Stimulated activated naive CD8-positive, alpha-beta T cell treated with anti-CD3 and anti-CD28 coated beads, Interleukin-15, amount 100 ng/mL, for 72 hours (primary cell): ENCODE data around the gene HSPB2.
"Not testable (repeated sequence)": the region's sequence is repeated elsewhere in the genome, so short reads cannot be mapped to it uniquely, and the experiment has no call there.

ENCODE experiments used
- ATAC-seq: fragments of 150-1000 bp; cut with Tn5 transposase; 2 replicates; pipeline ENCODE4 v1.10.0; 2021; ENCODE audit warnings: mild to moderate bottlenecking, moderate library complexity
- DNase-seq, 2 donors: peaks; one replicate each; pipeline ENCODE4 v3.0.0; 2021 to 2022
- H3K27ac Mint-ChIP-seq, 2 donors: one replicate each; pipeline ENCODE4 v1.8.0; 2022; ENCODE audit warnings: mild to moderate bottlenecking in 2 of 2, mixed read lengths in 2 of 2, moderate library complexity in 2 of 2
- H3K27me3 Mint-ChIP-seq: one replicate; pipeline ENCODE4 v1.8.0; 2022; ENCODE audit warnings: mixed read lengths
- H3K4me1 Mint-ChIP-seq: one replicate; pipeline ENCODE4 v1.8.0; 2022; ENCODE audit warnings: mild to moderate bottlenecking, mixed read lengths
- H3K4me3 Mint-ChIP-seq, 2 donors: one replicate each; pipeline ENCODE4 v1.8.0; 2022; ENCODE audit warnings: mild to moderate bottlenecking in 2 of 2, mixed read lengths in 2 of 2, moderate library complexity in 1 of 2
- H3K9me3 Mint-ChIP-seq, 2 donors: one replicate each; pipeline ENCODE4 v1.8.0; 2022; ENCODE audit warnings: mixed read lengths in 2 of 2

HSPB2 gene, protein sequence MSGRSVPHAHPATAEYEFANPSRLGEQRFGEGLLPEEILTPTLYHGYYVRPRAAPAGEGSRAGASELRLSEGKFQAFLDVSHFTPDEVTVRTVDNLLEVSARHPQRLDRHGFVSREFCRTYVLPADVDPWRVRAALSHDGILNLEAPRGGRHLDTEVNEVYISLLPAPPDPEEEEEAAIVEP

DNA sequence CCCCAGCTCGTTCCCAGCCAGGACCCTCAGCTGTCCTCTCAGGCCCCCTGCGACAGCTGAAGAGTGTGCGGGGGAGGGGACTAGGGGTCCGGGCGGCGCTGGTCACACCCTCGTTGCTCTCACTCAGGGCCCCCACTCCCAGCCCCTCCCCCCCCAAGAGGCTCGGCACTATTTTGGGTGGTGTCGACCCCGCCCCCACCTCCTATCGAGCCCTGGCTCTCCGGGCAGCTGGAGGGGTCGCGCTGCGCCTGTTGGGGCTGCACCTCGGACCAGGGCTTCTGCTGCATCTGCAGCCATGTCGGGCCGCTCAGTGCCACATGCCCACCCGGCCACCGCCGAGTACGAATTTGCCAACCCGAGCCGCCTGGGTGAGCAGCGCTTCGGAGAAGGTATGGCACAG is at the start of gene HSPB2:
TSS of gene HSPB2 (plus strand) at position 200 of the 400 bp plus-strand sequence. CDS start at position 296, 96 bp downstream.
- ATAC-seq (peak; percentile 46), DNase-seq (no peak)
- H3K27ac Mint-ChIP-seq, result no peak within 1 kb of the TSS
- no peak within 1 kb of the TSS for H3K4me3 Mint-ChIP-seq
- no peaks in the 10 kb centered on the region for H3K4me1 Mint-ChIP-seq
- H3K9me3 Mint-ChIP-seq, result no peaks in the 10 kb centered on the region
- H3K27me3 Mint-ChIP-seq, result peaks cover 72% of the 10 kb centered on the region

DNA sequence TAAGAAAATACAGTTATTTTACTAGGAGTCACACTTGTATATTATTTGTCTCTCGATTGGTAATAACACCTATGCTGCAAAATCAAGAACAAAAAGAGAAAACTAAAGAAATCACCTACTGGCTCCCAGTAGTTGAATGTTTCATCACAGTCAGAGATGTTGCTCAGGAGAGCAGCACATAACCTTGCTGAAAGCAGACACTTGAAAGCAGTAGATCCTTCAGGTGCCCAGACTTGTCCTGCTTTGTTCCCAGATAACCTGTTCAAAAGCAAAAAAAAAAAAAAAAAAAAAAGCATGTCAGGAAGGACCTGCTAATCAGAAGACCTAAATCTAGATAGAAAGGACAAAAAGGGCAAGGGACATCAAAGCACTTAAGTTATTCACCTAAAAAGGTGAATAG is 42.4 kb upstream of the HSPB2 start:
- Mint-ChIP-seq H3K4me1 (peaks cover 10% of the 10 kb centered on the region), H3K4me3 (peak overlapping the region; percentile 34 to 40), H3K27ac (no peak overlapping the region), H3K27me3 (no peaks in the 10 kb centered on the region), H3K9me3 (no peaks in the 10 kb centered on the region)
- DNase-seq, result no peak
- no peak for ATAC-seq

DNA sequence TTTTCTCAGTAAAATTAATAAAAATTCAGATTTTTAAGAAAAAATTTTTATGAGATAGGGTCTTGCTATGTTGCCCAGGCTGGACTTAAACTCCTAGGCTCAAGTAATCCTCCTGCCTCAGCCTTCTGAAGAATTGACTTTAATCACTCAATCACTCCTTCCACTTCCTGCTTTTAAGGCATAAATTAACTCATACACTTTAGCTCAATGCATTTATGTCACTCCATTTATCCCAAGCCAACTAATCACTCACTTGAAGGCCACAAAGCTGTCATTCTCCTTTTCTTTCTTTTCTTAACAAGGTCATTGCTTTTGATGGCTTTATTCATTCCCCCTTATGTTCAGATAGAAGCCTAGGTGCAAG is 42.0 kb upstream of the HSPB2 start:
- Mint-ChIP-seq H3K27me3 (no peaks in the 10 kb centered on the region), H3K9me3 (no peaks in the 10 kb centered on the region), H3K4me1 (peaks cover 10% of the 10 kb centered on the region), H3K4me3 (peak overlapping the region; percentile 93 to 95), H3K27ac (peak overlapping the region; percentile 89 to 95)
- ATAC-seq, result peak; percentile 13
- no peak for DNase-seq

GRCh38 chr11:111870886-111871692 is 41.4 kb upstream of the HSPB2 start, which contains the start of gene ALG9:
Gene ALG9 (minus strand): TSS chr11:111871581. CDS start chr11:111871482, 99 bp downstream.
- H3K9me3 Mint-ChIP-seq, result no peaks in the 10 kb centered on the region
- H3K27me3 Mint-ChIP-seq, result no peaks in the 10 kb centered on the region
- H3K27ac Mint-ChIP-seq, result peak within 1 kb of the TSS; percentile 89 to 95
- peaks cover 10% of the 10 kb centered on the region for H3K4me1 Mint-ChIP-seq
- peak; percentile 86 to 89 for DNase-seq
- peak within 1 kb of the TSS; percentile 93 to 95 for H3K4me3 Mint-ChIP-seq
- peak; percentile 91 for ATAC-seq

DNA sequence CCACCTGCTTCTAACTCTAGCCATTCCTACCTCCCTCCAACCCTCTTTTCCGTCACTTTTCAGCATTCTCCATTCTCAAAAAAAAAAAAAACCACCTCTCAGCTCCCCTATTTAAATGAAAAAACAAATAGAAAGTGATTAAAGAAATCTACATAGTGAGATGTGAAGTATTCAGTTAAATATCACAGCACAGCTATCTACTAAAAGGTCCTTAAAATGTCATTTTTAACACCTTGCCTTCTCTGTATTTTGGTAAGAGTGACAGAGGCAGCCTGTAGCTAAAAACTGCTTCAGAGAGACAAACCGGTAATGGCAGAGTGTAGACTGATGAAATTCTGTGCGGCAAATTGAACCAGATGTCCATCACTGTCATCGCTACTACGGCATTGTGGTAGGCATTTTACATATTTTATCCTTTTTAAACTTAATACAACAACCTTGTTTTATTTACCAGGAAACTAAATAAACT is 40.8 kb upstream of the HSPB2 start:
- Mint-ChIP-seq H3K4me1 (peaks cover 10% of the 10 kb centered on the region), H3K27ac (peak overlapping the region; percentile 89 to 95), H3K27me3 (no peaks in the 10 kb centered on the region), H3K9me3 (no peaks in the 10 kb centered on the region), H3K4me3 (peak overlapping the region; percentile 93 to 95)
- DNase-seq (no peak), ATAC-seq (no peak)

- H3K27me3 Mint-ChIP-seq, result no peaks in the 10 kb centered on the region
- peaks cover 18% of the 10 kb centered on the region for H3K4me1 Mint-ChIP-seq
- peak overlapping the region; percentile 99 to 100 for H3K27ac Mint-ChIP-seq
- no peaks in the 10 kb centered on the region for H3K9me3 Mint-ChIP-seq
- DNase-seq (no peak), ATAC-seq (peak; percentile 8)
- peak overlapping the region; percentile 93 to 94 for H3K4me3 Mint-ChIP-seq
Observed at GRCh38 chr11:111878385-111878848, 34.1 kb upstream of the HSPB2 start.

DNA sequence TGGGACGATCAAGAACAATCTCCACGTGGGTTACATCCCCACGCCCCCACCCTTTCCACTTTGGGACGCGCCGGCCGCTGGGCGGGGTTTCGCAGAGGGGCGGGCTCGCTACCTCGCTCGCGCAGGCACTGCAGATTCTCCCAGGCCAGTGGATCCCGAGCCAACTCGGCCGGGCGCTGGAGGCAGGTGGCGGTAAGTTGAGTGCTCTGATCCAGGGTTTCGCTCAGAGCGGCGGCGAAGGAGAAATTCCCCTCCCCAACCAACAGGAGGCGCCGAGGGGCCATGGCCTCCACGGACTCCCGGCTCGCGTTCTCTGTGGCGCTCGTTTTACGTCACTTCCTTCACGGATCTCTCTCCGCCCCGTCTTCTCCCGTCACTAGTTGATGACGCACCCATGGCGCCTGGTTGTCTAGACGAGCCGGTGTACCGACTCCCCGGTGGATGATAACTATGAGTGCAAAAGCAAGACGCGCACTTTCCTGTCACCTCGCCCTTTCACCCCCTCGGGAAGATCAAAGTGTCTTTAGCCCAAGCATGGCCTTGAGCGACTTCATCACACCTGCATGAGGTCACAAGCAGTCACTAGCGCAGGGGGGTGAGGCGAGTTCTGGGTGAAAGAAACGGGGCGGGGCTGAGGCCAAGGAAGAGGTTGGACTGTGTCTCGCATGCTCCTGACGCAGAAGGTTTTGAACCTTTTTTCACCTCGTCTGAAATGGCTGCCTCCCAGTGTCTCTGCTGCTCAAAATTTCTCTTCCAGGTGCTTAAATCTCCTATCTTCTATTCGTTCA is 33.5 kb upstream of the HSPB2 start, which contains the start of the genes CFAP68 and FDXACB1:
TSS of gene CFAP68 (plus strand) at position 693 of the 788 bp plus-strand sequence. CDS start at position 713, 20 bp downstream.
TSS of gene FDXACB1 (minus strand) at position 317 of the 788 bp plus-strand sequence. CDS start at position 284, 33 bp downstream.
- Mint-ChIP-seq H3K4me1 (peaks cover 18% of the 10 kb centered on the region), H3K27me3 (no peaks in the 10 kb centered on the region), H3K4me3 (peak within 1 kb of the TSS; percentile 93 to 94), H3K9me3 (no peaks in the 10 kb centered on the region), H3K27ac (peak within 1 kb of the TSS; percentile 99 to 100)
- ATAC-seq (peak; percentile 97), DNase-seq (peak; percentile 95)

- DNase-seq, result no peak
- Mint-ChIP-seq H3K4me3 (peak overlapping the region; percentile 93 to 94), H3K27ac (peak overlapping the region; percentile 99 to 100), H3K27me3 (no peaks in the 10 kb centered on the region), H3K4me1 (peaks cover 18% of the 10 kb centered on the region), H3K9me3 (no peaks in the 10 kb centered on the region)
- peak; percentile 4 for ATAC-seq
Observed at GRCh38 chr11:111879637-111879960, 32.9 kb upstream of the HSPB2 start.

- Mint-ChIP-seq H3K4me3 (no peak overlapping the region), H3K4me1 (peaks cover 18% of the 10 kb centered on the region), H3K9me3 (no peaks in the 10 kb centered on the region), H3K27ac (no peak overlapping the region), H3K27me3 (no peaks in the 10 kb centered on the region)
- ATAC-seq (no peak), DNase-seq (no peak)
Observed at GRCh38 chr11:111882202-111882601, 30.3 kb upstream of the HSPB2 start.

- not testable (repeated sequence) for ATAC-seq, H3K27me3 Mint-ChIP-seq, H3K9me3 Mint-ChIP-seq, H3K4me3 Mint-ChIP-seq, DNase-seq, H3K27ac Mint-ChIP-seq
- peaks cover 11% of the 10 kb centered on the region for H3K4me1 Mint-ChIP-seq
Observed at GRCh38 chr11:111885053-111885452, 27.5 kb upstream of the HSPB2 start.

DNA sequence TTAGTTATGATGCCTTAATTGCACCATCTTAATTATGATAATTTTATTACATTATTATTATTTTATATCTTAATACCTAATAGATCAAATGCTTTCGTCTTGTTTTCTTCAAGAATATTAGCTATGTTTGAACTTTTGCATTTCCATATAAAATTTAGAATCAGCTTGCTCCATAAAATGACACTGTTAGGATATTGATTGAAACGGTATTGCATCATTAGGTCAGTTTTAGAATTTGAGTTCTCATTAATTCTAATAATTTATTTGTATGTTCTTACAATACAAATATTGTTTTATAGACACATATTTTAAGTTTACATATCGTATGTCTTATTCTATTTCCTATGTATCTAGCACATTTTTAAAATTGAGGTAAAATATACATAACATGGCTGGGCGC is 26.5 kb upstream of the HSPB2 start:
- H3K27ac Mint-ChIP-seq, result no peak overlapping the region
- ATAC-seq, result no peak
- no peaks in the 10 kb centered on the region for H3K9me3 Mint-ChIP-seq
- peaks cover 5% of the 10 kb centered on the region for H3K4me1 Mint-ChIP-seq
- H3K4me3 Mint-ChIP-seq, result no peak overlapping the region
- DNase-seq, result no peak
- no peaks in the 10 kb centered on the region for H3K27me3 Mint-ChIP-seq

DNA sequence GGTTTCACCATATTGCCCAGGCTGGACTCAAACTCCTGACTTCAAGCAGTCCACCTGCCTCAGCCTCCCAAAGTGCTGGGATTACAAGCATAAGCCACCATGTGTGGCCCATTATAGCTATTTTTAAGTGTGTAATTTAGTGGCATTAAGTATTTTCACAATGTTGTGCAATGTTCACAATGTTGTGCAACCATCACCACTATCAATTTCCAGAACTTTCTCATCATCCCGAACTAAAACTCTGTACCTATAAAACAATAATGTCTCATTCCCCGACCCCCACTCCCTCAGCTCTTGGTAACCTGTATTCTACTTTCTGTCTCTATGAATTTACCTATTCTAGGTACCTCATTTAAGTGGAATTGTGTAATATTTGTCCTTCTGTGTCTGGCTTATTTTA is 25.7 kb upstream of the HSPB2 start:
- no peaks in the 10 kb centered on the region for H3K9me3 Mint-ChIP-seq
- H3K27me3 Mint-ChIP-seq, result no peaks in the 10 kb centered on the region
- no peak overlapping the region for H3K27ac Mint-ChIP-seq
- no peak for DNase-seq
- no peaks in the 10 kb centered on the region for H3K4me1 Mint-ChIP-seq
- no peak for ATAC-seq
- no peak overlapping the region for H3K4me3 Mint-ChIP-seq

- Mint-ChIP-seq H3K4me1 (no peaks in the 10 kb centered on the region), H3K27ac (no peak overlapping the region), H3K9me3 (peaks cover 0 to 6% of the 10 kb centered on the region in 2 donors), H3K4me3 (no peak overlapping the region), H3K27me3 (peaks cover 6% of the 10 kb centered on the region)
- ATAC-seq (no peak), DNase-seq (no peak)
Observed at GRCh38 chr11:111905411-111905810, 7.1 kb upstream of the HSPB2 start.

DNA sequence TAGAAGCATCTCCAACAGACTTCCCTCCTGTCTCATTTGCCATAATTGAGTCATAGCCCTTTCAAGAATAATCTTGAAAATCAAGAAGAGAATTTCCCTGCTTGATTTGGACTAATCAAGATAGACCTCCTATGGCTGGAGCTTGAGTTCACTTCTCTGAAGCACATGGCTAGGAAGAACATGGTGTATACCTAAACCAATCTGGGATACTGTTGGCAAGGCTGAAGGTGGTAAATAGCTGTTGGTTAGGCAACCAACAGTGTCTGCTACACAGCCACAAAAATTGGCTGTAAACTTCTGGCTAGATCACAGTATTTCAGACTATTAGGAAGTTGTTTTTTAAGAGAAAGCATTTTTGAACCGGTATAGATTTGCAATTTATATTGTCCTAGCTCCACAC is 5.9 kb upstream of the HSPB2 start:
- H3K9me3 Mint-ChIP-seq, result peaks cover 0 to 6% of the 10 kb centered on the region in 2 donors
- no peaks in the 10 kb centered on the region for H3K4me1 Mint-ChIP-seq
- peaks cover 18% of the 10 kb centered on the region for H3K27me3 Mint-ChIP-seq
- H3K27ac Mint-ChIP-seq, result no peak overlapping the region
- DNase-seq, result no peak
- ATAC-seq, result no peak
- no peak overlapping the region for H3K4me3 Mint-ChIP-seq

DNA sequence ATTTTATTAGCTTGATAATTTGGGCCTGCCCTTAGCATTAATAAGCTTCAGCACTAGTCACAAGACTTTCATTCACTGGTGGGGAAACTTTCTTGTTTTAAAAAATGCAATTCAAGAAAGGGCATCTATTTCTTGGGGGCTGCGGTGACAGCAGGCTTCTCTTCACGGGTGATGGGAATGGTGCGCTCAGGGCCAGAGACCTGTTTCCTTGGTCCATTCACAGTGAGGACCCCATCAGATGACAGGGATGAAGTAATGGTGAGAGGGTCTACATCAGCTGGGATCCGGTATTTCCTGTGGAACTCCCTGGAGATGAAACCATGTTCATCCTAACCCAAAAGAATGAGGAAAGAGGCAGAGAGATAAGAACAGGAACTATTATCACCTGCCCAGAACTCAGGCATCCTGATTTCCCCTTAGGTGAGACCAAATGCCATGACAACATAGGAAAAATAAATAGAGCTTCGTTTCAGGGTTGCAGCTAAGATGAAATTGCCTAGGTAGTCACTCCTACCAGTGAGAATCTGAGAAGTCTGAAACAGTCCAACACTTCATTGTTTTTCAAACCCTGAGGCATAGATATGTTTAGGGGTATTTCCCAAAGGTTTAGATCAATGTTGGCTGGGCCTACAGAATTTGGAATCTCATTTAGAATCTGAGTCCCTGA is 3.8 kb upstream of the HSPB2 start:
- H3K9me3 Mint-ChIP-seq, result peaks cover 0 to 6% of the 10 kb centered on the region in 2 donors
- no peak overlapping the region for H3K27ac Mint-ChIP-seq
- H3K4me1 Mint-ChIP-seq, result no peaks in the 10 kb centered on the region
- no peak for DNase-seq
- H3K27me3 Mint-ChIP-seq, result peaks cover 39% of the 10 kb centered on the region
- H3K4me3 Mint-ChIP-seq, result no peak overlapping the region
- ATAC-seq, result no peak
